HEK293T (cell line): ENCODE data around the gene PLPPR2.

Experiments used
- BHLHE40 ChIP-seq: fragments of 450-650 bp; IDR thresholded peaks from 2 replicates; pipeline ENCODE4 v1.6.1; 2016; ENCODE audit warnings: mild to moderate bottlenecking, moderate library complexity, borderline replicate concordance
- ELF4 ChIP-seq: fragments of 450-650 bp; IDR thresholded peaks from 2 replicates; pipeline ENCODE4 v1.6.1; 2017; ENCODE audit warnings: antibody characterized with exemption
- FOXA1 ChIP-seq: fragments of 450-650 bp; IDR thresholded peaks from 2 replicates; pipeline ENCODE4 v1.6.1; 2016; ENCODE audit warnings: mild to moderate bottlenecking
- FOXM1 ChIP-seq: fragments of 450-650 bp; IDR thresholded peaks from 2 replicates; pipeline ENCODE4 v1.6.1; 2017; ENCODE audit warnings: mild to moderate bottlenecking, borderline replicate concordance
- HDGF ChIP-seq: fragments of 450-650 bp; IDR thresholded peaks from 2 replicates; pipeline ENCODE4 v1.6.1; 2017; ENCODE audit warnings: antibody characterized with exemption, borderline replicate concordance
- LEF1 ChIP-seq: fragments of 450-650 bp; IDR thresholded peaks from 2 replicates; pipeline ENCODE4 v1.6.1; 2017; ENCODE audit warnings: mild to moderate bottlenecking, borderline replicate concordance
- NFRKB ChIP-seq: fragments of 450-650 bp; IDR thresholded peaks from 2 replicates; pipeline ENCODE4 v1.6.1; 2016; ENCODE audit warnings: mild to moderate bottlenecking, moderate library complexity
- SUZ12 ChIP-seq: fragments of 450-650 bp; IDR thresholded peaks from 2 replicates; pipeline ENCODE4 v1.6.1; 2016; ENCODE audit warnings: mild to moderate bottlenecking
- TARDBP ChIP-seq: fragments of 450-650 bp; IDR thresholded peaks from 2 replicates; pipeline ENCODE4 v1.6.1; 2016
- ZNF384 ChIP-seq: fragments of 450-650 bp; IDR thresholded peaks from 2 replicates; pipeline ENCODE4 v1.6.1; 2016
- TF ChIP-seq, protein P1 (sequence below): fragments of 450-650 bp; IDR thresholded peaks from 2 replicates; pipeline ENCODE4 v1.6.1; 2016

DNA sequence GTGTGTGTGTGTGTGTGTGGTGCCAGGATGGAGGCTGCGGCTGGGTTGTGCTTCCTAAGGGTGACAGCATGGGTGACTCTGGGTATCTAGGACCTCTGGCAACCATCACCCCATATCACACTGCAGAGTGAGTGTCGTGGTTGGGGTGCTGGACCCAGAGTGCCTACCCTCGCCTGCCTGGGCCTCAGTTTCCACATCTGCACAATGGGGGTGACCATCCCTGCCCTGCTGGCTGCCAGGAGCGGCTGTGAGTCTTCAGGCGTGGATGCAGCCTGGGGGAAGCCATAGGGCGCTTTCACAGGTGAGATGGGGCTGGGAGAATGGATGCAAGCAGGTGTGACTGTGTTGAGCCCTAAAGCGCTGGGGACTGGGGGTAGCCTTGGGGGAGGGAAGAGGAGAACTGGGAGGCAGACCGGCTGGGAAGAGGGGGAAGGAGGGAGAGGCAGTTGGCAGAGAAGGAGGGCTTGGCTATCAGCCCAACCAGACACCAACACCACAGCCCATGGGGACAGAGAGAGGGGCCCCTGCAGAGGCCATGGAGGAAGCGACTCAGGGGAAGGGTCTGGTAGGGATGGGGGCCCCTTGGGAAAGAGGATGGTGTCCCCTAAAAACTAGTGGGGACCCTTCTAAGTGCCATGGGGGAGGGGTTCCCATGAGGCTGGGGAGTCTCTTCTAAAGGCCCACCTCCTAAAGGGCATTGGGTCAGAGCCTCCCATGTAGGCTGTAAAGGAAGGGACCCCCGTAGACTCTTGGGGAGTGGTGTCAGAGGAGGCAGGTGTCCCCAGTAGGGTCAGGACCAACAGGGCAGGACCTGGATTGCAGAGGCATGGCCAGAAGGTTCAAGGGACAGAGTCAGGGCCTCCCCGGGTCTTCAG is 1.7 kb downstream of the PLPPR2 start:
- TF ChIP-seq TARDBP (no peak), ELF4 (no peak), SUZ12 (no peak), FOXA1 (no peak), LEF1 (no peak), ZNF384 (no peak), HDGF (no peak), BHLHE40 (no peak), FOXM1 (no peak), NFRKB (no peak)
- TF ChIP-seq, protein P1, sequence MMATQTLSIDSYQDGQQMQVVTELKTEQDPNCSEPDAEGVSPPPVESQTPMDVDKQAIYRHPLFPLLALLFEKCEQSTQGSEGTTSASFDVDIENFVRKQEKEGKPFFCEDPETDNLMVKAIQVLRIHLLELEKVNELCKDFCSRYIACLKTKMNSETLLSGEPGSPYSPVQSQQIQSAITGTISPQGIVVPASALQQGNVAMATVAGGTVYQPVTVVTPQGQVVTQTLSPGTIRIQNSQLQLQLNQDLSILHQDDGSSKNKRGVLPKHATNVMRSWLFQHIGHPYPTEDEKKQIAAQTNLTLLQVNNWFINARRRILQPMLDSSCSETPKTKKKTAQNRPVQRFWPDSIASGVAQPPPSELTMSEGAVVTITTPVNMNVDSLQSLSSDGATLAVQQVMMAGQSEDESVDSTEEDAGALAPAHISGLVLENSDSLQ, result no peak
